Measurements from ENCODE around the gene CDAN1. TPM values are rescaled to one million over a fixed set of nuclear protein-coding genes. Genes with fewer than 3 reads are reported as not detected.

The CDAN1 gene
- total RNA-seq, 5 donors from 2014 or later (not counting 1 experiment from before 2014, with no cell fraction given), result 28.2 to 45.7 (median 33.3) TPM

- Mint-ChIP-seq H3K9me3 (no peaks in the 10 kb centered on the region), H3K36me3 (peaks cover 38% of the 10 kb centered on the region), H3K4me3 (no peak overlapping the region), H3K27me3 (no peaks in the 10 kb centered on the region), H3K4me1 (peaks cover 10 to 20% (median 14%) of the 10 kb centered on the region in 3 donors), H3K27ac (peak overlapping the region in 1 of 2 donors; percentile 41)
- ATAC-seq (replicated peaks in 1 of 4) (no peak), DNase-seq (no peak)
- Histone ChIP-seq H3K9me3 (no peaks in the 10 kb centered on the region), H3K36me3 (ENCODE audit: control insufficient read depth in 2 of 2, extremely low read depth in 1 of 2, insufficient read depth in 1 of 2, low read length in 1 of 2) (peaks cover 18 to 71% of the 10 kb centered on the region in 2 donors), H3K4me1 (ENCODE audit: control insufficient read depth in 1 of 2, extremely low read depth in 1 of 2, insufficient read depth in 2 of 2, low read length in 2 of 2) (peaks cover 3 to 16% of the 10 kb centered on the region in 2 experiments), H3K27ac (ENCODE audit: low read length) (no peak overlapping the region), H3K27me3 (replicated peaks in 1 of 2; ENCODE audit: control insufficient read depth in 2 of 2, extremely low read depth in 1 of 2, insufficient read depth in 2 of 2, low read length in 1 of 2) (no peaks in the 10 kb centered on the region), H3K4me3 (ENCODE audit: control insufficient read depth in 1 of 2, extremely low read depth in 1 of 2, low read length in 1 of 2) (no peak overlapping the region)
- 91% methylated on average over 8 of the region's 15 CpGs for WGBS (ENCODE audit: insufficient coverage)
- ChIA-PET CTCF (interaction anchor here in 1 of 2 donors (0.5 kb wide), 1 partner anchor 177 kb away, joined by 6 read pairs; no protein-coding TSS in a partner anchor), POLR2A (interaction anchor here in 1 of 2 donors (0.7 kb wide), 1 partner anchor 23 kb away, joined by 4 read pairs; no protein-coding TSS in a partner anchor)
These were observed 4.7 kb downstream of the CDAN1 start for GRCh38 chr15:42732095-42732827.

- POLR2A ChIA-PET, result no interaction called here
- ATAC-seq (replicated peaks in 1 of 4), result no peak
- Histone ChIP-seq H3K4me1 (ENCODE audit: control insufficient read depth in 1 of 2, extremely low read depth in 1 of 2, insufficient read depth in 2 of 2, low read length in 2 of 2) (peaks cover 2 to 14% of the 10 kb centered on the region in 2 experiments), H3K36me3 (ENCODE audit: control insufficient read depth in 2 of 2, extremely low read depth in 1 of 2, insufficient read depth in 1 of 2, low read length in 1 of 2) (peaks cover 19 to 77% of the 10 kb centered on the region in 2 donors), H3K27me3 (replicated peaks in 1 of 2; ENCODE audit: control insufficient read depth in 2 of 2, extremely low read depth in 1 of 2, insufficient read depth in 2 of 2, low read length in 1 of 2) (no peaks in the 10 kb centered on the region), H3K4me3 (ENCODE audit: control insufficient read depth in 1 of 2, extremely low read depth in 1 of 2, low read length in 1 of 2) (no peak overlapping the region), H3K9me3 (no peaks in the 10 kb centered on the region), H3K27ac (ENCODE audit: low read length) (no peak overlapping the region)
- H3K27ac Mint-ChIP-seq, result peak overlapping the region in 1 of 2 donors; percentile 59
- no peaks in the 10 kb centered on the region for H3K27me3 Mint-ChIP-seq
- no peak for DNase-seq
- H3K4me1 Mint-ChIP-seq, result peaks cover 10 to 19% (median 13%) of the 10 kb centered on the region in 3 donors
- CTCF ChIA-PET, result no interaction called here
- WGBS (ENCODE audit: insufficient coverage), result no CpG with 5 or more reads among the region's 6 CpGs
- no peaks in the 10 kb centered on the region for H3K9me3 Mint-ChIP-seq
- no peak overlapping the region for H3K4me3 Mint-ChIP-seq
- peaks cover 45% of the 10 kb centered on the region for H3K36me3 Mint-ChIP-seq
These were observed 5.5 kb downstream of the CDAN1 start for GRCh38 chr15:42731461-42731860.

GRCh38 chr15:42730536-42730935, 6.4 kb downstream of the CDAN1 start:
- Mint-ChIP-seq H3K4me1 (peaks cover 5 to 15% (median 10%) of the 10 kb centered on the region in 3 donors), H3K9me3 (no peaks in the 10 kb centered on the region), H3K4me3 (no peak overlapping the region), H3K27ac (no peak overlapping the region), H3K36me3 (peaks cover 47% of the 10 kb centered on the region), H3K27me3 (no peaks in the 10 kb centered on the region)
- no peaks in the 10 kb centered on the region for H3K27me3 ChIP-seq (replicated peaks in 1 of 2; ENCODE audit: control insufficient read depth in 2 of 2, extremely low read depth in 1 of 2, insufficient read depth in 2 of 2, low read length in 1 of 2)
- peaks cover 0 to 7% of the 10 kb centered on the region in 2 experiments for H3K4me1 ChIP-seq (ENCODE audit: control insufficient read depth in 1 of 2, extremely low read depth in 1 of 2, insufficient read depth in 2 of 2, low read length in 2 of 2)
- ChIA-PET CTCF (interaction anchor here in 1 of 2 donors (0.5 kb wide), 1 partner anchor 187 kb away, joined by 3 read pairs; no protein-coding TSS in a partner anchor), POLR2A (no interaction called here)
- no peak overlapping the region for H3K4me3 ChIP-seq (ENCODE audit: control insufficient read depth in 1 of 2, extremely low read depth in 1 of 2, low read length in 1 of 2)
- WGBS (ENCODE audit: insufficient coverage), result 95% methylated on average over 13 of the region's 14 CpGs
- no peak overlapping the region for H3K27ac ChIP-seq (ENCODE audit: low read length)
- DNase-seq (no peak), ATAC-seq (replicated peaks in 1 of 4) (no peak)
- peaks cover 24 to 85% of the 10 kb centered on the region in 2 donors for H3K36me3 ChIP-seq (ENCODE audit: control insufficient read depth in 2 of 2, extremely low read depth in 1 of 2, insufficient read depth in 1 of 2, low read length in 1 of 2)
- no peaks in the 10 kb centered on the region for H3K9me3 ChIP-seq

GRCh38 chr15:42730135-42730534, 6.8 kb downstream of the CDAN1 start:
- H3K9me3 Mint-ChIP-seq, result no peaks in the 10 kb centered on the region
- DNase-seq (no peak), ATAC-seq (replicated peaks in 1 of 4) (no peak)
- H3K27ac Mint-ChIP-seq, result no peak overlapping the region
- Histone ChIP-seq H3K4me3 (ENCODE audit: control insufficient read depth in 1 of 2, extremely low read depth in 1 of 2, low read length in 1 of 2) (no peak overlapping the region), H3K9me3 (no peaks in the 10 kb centered on the region), H3K36me3 (ENCODE audit: control insufficient read depth in 2 of 2, extremely low read depth in 1 of 2, insufficient read depth in 1 of 2, low read length in 1 of 2) (peaks cover 24 to 89% of the 10 kb centered on the region in 2 donors), H3K27me3 (replicated peaks in 1 of 2; ENCODE audit: control insufficient read depth in 2 of 2, extremely low read depth in 1 of 2, insufficient read depth in 2 of 2, low read length in 1 of 2) (no peaks in the 10 kb centered on the region), H3K4me1 (ENCODE audit: control insufficient read depth in 1 of 2, extremely low read depth in 1 of 2, insufficient read depth in 2 of 2, low read length in 2 of 2) (peaks cover 0 to 3% of the 10 kb centered on the region in 2 experiments), H3K27ac (ENCODE audit: low read length) (no peak overlapping the region)
- H3K4me3 Mint-ChIP-seq, result no peak overlapping the region
- peaks cover 51% of the 10 kb centered on the region for H3K36me3 Mint-ChIP-seq
- peaks cover 5 to 11% (median 8%) of the 10 kb centered on the region in 3 donors for H3K4me1 Mint-ChIP-seq
- POLR2A ChIA-PET, result no interaction called here
- CTCF ChIA-PET, result interaction anchor here in 1 of 2 donors (0.5 kb wide), 1 partner anchor 188 kb away, joined by 3 read pairs; no protein-coding TSS in a partner anchor
- no peaks in the 10 kb centered on the region for H3K27me3 Mint-ChIP-seq
- 91% methylated on average over 6 of the region's 8 CpGs for WGBS (ENCODE audit: insufficient coverage)

- H3K9me3 ChIP-seq, result no peaks in the 10 kb centered on the region
- ATAC-seq (replicated peaks in 1 of 4) (no peak), DNase-seq (no peak)
- H3K27me3 Mint-ChIP-seq, result no peaks in the 10 kb centered on the region
- no peak overlapping the region for H3K4me3 Mint-ChIP-seq
- no peak overlapping the region for H3K27ac ChIP-seq (ENCODE audit: low read length)
- no peaks in the 10 kb centered on the region for H3K27me3 ChIP-seq (replicated peaks in 1 of 2; ENCODE audit: control insufficient read depth in 2 of 2, extremely low read depth in 1 of 2, insufficient read depth in 2 of 2, low read length in 1 of 2)
- no peak overlapping the region for H3K4me3 ChIP-seq (ENCODE audit: control insufficient read depth in 1 of 2, extremely low read depth in 1 of 2, low read length in 1 of 2)
- peaks cover 4 to 6% (median 5%) of the 10 kb centered on the region in 3 donors for H3K4me1 Mint-ChIP-seq
- H3K36me3 ChIP-seq (ENCODE audit: control insufficient read depth in 2 of 2, extremely low read depth in 1 of 2, insufficient read depth in 1 of 2, low read length in 1 of 2), result peaks cover 24 to 87% of the 10 kb centered on the region in 2 donors
- peaks cover 58% of the 10 kb centered on the region for H3K36me3 Mint-ChIP-seq
- no peaks in the 10 kb centered on the region for H3K4me1 ChIP-seq (ENCODE audit: control insufficient read depth in 1 of 2, extremely low read depth in 1 of 2, insufficient read depth in 2 of 2, low read length in 2 of 2)
- CTCF ChIA-PET, result no interaction called here
- no peak overlapping the region for H3K27ac Mint-ChIP-seq
- H3K9me3 Mint-ChIP-seq, result no peaks in the 10 kb centered on the region
- 99% methylated on average over 7 of the region's 7 CpGs for WGBS (ENCODE audit: insufficient coverage)
- POLR2A ChIA-PET, result interaction anchor here in 1 of 2 donors (0.5 kb wide), 1 partner anchor 232 kb away, joined by 7 read pairs; no protein-coding TSS in a partner anchor
These were observed 7.5 kb downstream of the CDAN1 start for GRCh38 chr15:42729409-42729808.

- H3K27me3 Mint-ChIP-seq, result no peaks in the 10 kb centered on the region
- DNase-seq (no peak), ATAC-seq (replicated peaks in 1 of 4) (no peak)
- no peak overlapping the region for H3K27ac ChIP-seq (ENCODE audit: low read length)
- no peaks in the 10 kb centered on the region for H3K4me1 ChIP-seq (ENCODE audit: control insufficient read depth in 1 of 2, extremely low read depth in 1 of 2, insufficient read depth in 2 of 2, low read length in 2 of 2)
- peaks cover 24 to 87% of the 10 kb centered on the region in 2 donors for H3K36me3 ChIP-seq (ENCODE audit: control insufficient read depth in 2 of 2, extremely low read depth in 1 of 2, insufficient read depth in 1 of 2, low read length in 1 of 2)
- POLR2A ChIA-PET, result no interaction called here
- H3K36me3 Mint-ChIP-seq, result peaks cover 55% of the 10 kb centered on the region
- no peak overlapping the region for H3K27ac Mint-ChIP-seq
- H3K9me3 ChIP-seq, result no peaks in the 10 kb centered on the region
- WGBS (ENCODE audit: insufficient coverage), result 100% methylated on average over 1 of the region's 14 CpGs
- H3K4me1 Mint-ChIP-seq, result peaks cover 1 to 2% (median 1%) of the 10 kb centered on the region in 3 donors
- no peaks in the 10 kb centered on the region for H3K9me3 Mint-ChIP-seq
- H3K27me3 ChIP-seq (replicated peaks in 1 of 2; ENCODE audit: control insufficient read depth in 2 of 2, extremely low read depth in 1 of 2, insufficient read depth in 2 of 2, low read length in 1 of 2), result no peaks in the 10 kb centered on the region
- no peak overlapping the region for H3K4me3 Mint-ChIP-seq
- no peak overlapping the region for H3K4me3 ChIP-seq (ENCODE audit: control insufficient read depth in 1 of 2, extremely low read depth in 1 of 2, low read length in 1 of 2)
- CTCF ChIA-PET, result no interaction called here
These were observed 8.0 kb downstream of the CDAN1 start for GRCh38 chr15:42728972-42729371.

All from T-cell (primary cell).